IMR-90 (cell line): ENCODE data around the gene BAHD1. TPM values are rescaled to one million over a fixed set of nuclear protein-coding genes. Genes with fewer than 3 reads are reported as not detected.

Experiments
- ATAC-seq: fragments of 200-7000 bp; cut with Tn5 transposase; 2 replicates; pipeline ENCODE4 v1.9.1; 2020; ENCODE audit warnings: low read depth, mild to moderate bottlenecking, moderate library complexity
- BruUV-seq: library from RNA; stranded (reverse); fragments of 400-500 nt; replicated peaks from 2 replicates; lab custom pipeline; 2021; lab: Mats Ljungman, UMichigan
- CTCF ChIA-PET: fragments of 300-600 bp; formaldehyde crosslinking; extraction: SDS; loops from one replicate; lab custom pipeline; 2021; ENCODE audit warnings: antibody characterized with exemption; lab: Yijun Ruan, JAX
- POLR2A ChIA-PET: fragments of 300-600 bp; sonication (Branson Sonifier 250); formaldehyde crosslinking; loops from one replicate; lab custom pipeline; 2022; ENCODE audit warnings: antibody characterized with exemption; ENCODE audit not compliant: unreplicated experiment; lab: Charles Lee
- DNase-seq: peaks from one replicate; pipeline ENCODE4 v3.0.0; 2013
- H2AFZ ChIP-seq: replicated peaks from 2 replicates; pipeline ENCODE3; 2013; ENCODE audit warnings: low read length, mild to moderate bottlenecking; ENCODE audit not compliant: poor library complexity
- H2AK5ac ChIP-seq: 2 replicates; pipeline ENCODE4 v1.6.1; 2013; ENCODE audit warnings: low read depth, low read length, inconsistent platforms
- H2AK9ac ChIP-seq: replicated peaks from 2 replicates; pipeline ENCODE3; 2013; ENCODE audit warnings: mild to moderate bottlenecking, low read depth, low read length, moderate library complexity; ENCODE audit not compliant: poor library complexity
- H2BK120ac ChIP-seq: 2 replicates; pipeline ENCODE4 v1.6.1; 2013; ENCODE audit warnings: low read depth, low read length, inconsistent platforms
- H2BK15ac ChIP-seq: 3 replicates; pipeline ENCODE4 v1.6.1; 2013; ENCODE audit warnings: low read depth, low read length, inconsistent platforms
- H2BK20ac ChIP-seq: 2 replicates; pipeline ENCODE4 v1.6.1; 2013; ENCODE audit warnings: low read depth, mild to moderate bottlenecking, inconsistent platforms, low read length, moderate library complexity
- H2BK5ac ChIP-seq: 2 replicates; pipeline ENCODE4 v1.6.1; 2013; ENCODE audit warnings: mild to moderate bottlenecking, low read depth, low read length, inconsistent platforms; ENCODE audit not compliant: poor library complexity, severe bottlenecking
- H3K14ac ChIP-seq: replicated peaks from 2 replicates; pipeline ENCODE4 v1.6.1; 2013; ENCODE audit warnings: low read depth, low read length, inconsistent platforms
- H3K18ac ChIP-seq: 2 replicates; pipeline ENCODE4 v1.6.1; 2013; ENCODE audit warnings: low read depth, low read length, control low read depth
- H3K23ac ChIP-seq: 2 replicates; pipeline ENCODE4 v1.6.1; 2013; ENCODE audit warnings: low read depth, low read length, inconsistent platforms
- H3K27ac ChIP-seq: 2 replicates; pipeline ENCODE4 v1.5.1; 2013; ENCODE audit warnings: mild to moderate bottlenecking, control low read depth, low read length; ENCODE audit not compliant: insufficient read depth
- H3K27me3 ChIP-seq: 2 replicates; pipeline ENCODE4 v1.6.1; 2013; ENCODE audit warnings: low read length; ENCODE audit not compliant: control insufficient read depth, insufficient read depth
- H3K36me3 ChIP-seq: 2 replicates; pipeline ENCODE4 v1.6.1; 2013; ENCODE audit warnings: low read length, mixed read lengths; ENCODE audit not compliant: control insufficient read depth, insufficient read depth
- H3K4ac ChIP-seq: 2 replicates; pipeline ENCODE4 v1.6.1; 2013; ENCODE audit warnings: low read depth, low read length, inconsistent platforms
- H3K4me1 ChIP-seq: 2 replicates; pipeline ENCODE4 v1.6.1; 2013; ENCODE audit warnings: low read length, mixed read lengths; ENCODE audit not compliant: control insufficient read depth, insufficient read depth
- H3K4me2 ChIP-seq: 2 replicates; pipeline ENCODE4 v1.6.1; 2013; ENCODE audit warnings: low read depth, mild to moderate bottlenecking, control low read depth, low read length, moderate library complexity
- H3K4me3 ChIP-seq: 2 replicates; pipeline ENCODE4 v1.5.1; 2013; ENCODE audit warnings: low read depth, mild to moderate bottlenecking, control low read depth, low read length, moderate library complexity; ENCODE audit not compliant: insufficient read depth
- H3K56ac ChIP-seq: 2 replicates; pipeline ENCODE4 v1.6.1; 2013; ENCODE audit warnings: low read length, inconsistent platforms; ENCODE audit not compliant: insufficient read depth; ENCODE audit errors: extremely low read depth
- H3K79me1 ChIP-seq, 2 experiments: 2 replicates each; pipeline ENCODE4 v1.6.1; 2013; ENCODE audit warnings: low read length in 2 of 2, inconsistent platforms in 1 of 2, low read depth in 1 of 2
- H3K9ac ChIP-seq: 2 replicates; pipeline ENCODE4 v1.6.1; 2013; ENCODE audit warnings: low read depth, low read length, control low read depth
- H3K9me1 ChIP-seq: 2 replicates; pipeline ENCODE4 v1.6.1; 2013; ENCODE audit warnings: low read length, inconsistent platforms; ENCODE audit not compliant: insufficient read depth
- H3K9me3 ChIP-seq: 2 replicates; pipeline ENCODE4 v1.6.1; 2013; ENCODE audit warnings: low read length; ENCODE audit not compliant: control insufficient read depth, insufficient read depth
- H4K20me1 ChIP-seq: 2 replicates; pipeline ENCODE4 v1.6.1; 2013; ENCODE audit warnings: low read length, inconsistent platforms; ENCODE audit not compliant: insufficient read depth
- H4K5ac ChIP-seq: 2 replicates; pipeline ENCODE4 v1.6.1; 2013; ENCODE audit warnings: mild to moderate bottlenecking, low read depth, low read length, control low read depth
- H4K8ac ChIP-seq, 2 experiments: 2 replicates each; pipeline ENCODE4 v1.6.1; 2013; ENCODE audit warnings: low read depth in 2 of 2, low read length in 2 of 2, control low read depth in 1 of 2, inconsistent platforms in 1 of 2
- H4K91ac ChIP-seq: 2 replicates; pipeline ENCODE4 v1.6.1; 2013; ENCODE audit warnings: low read depth, low read length, inconsistent platforms; ENCODE audit not compliant: insufficient read depth
- MAZ ChIP-seq: IDR thresholded peaks from 2 replicates; pipeline ENCODE4 v1.6.1; 2012; ENCODE audit warnings: low read depth, mild to moderate bottlenecking, low read length, improper control_type of control experiment, moderate library complexity, borderline replicate concordance
- NFE2L2 ChIP-seq: fragments of 150-350 bp; IDR thresholded peaks from 2 replicates; pipeline ENCODE4 v1.6.1; 2016; ENCODE audit warnings: low read depth, mild to moderate bottlenecking, low read length
- RAD21 ChIP-seq: IDR thresholded peaks from 2 replicates; pipeline ENCODE4 v1.6.1; 2012; ENCODE audit warnings: low read length, improper control_type of control experiment
- WGBS, 2 experiments: methylation state at CpG; one replicate each; pipeline versions ENCODE4 v1.1.5 to v1.1.7; 2013; ENCODE audit warnings: missing lambda C conversion rate in 2 of 2; ENCODE audit not compliant: insufficient read length in 1 of 2; ENCODE audit errors: extremely low coverage in 2 of 2; 5-methylcytosine and 5-hydroxymethylcytosine counted together
- dilution Hi-C: fragments of 300-500 bp; cut with HindIII; formaldehyde crosslinking; loops from one replicate; pipeline ENCODE4 v1.14.3; 2018; ENCODE audit warnings: low sequenced_read_pairs; ENCODE audit not compliant: unreplicated experiment
- in situ Hi-C: fragments of 300-500 bp; cut with MboI; formaldehyde crosslinking; loops from 3 replicates; pipeline ENCODE4 v1.14.3; 2019; ENCODE audit warnings: low sequenced_read_pairs, inconsistent platforms, mixed read lengths
- intact Hi-C: fragments of 100-400 bp; cut with micrococcal nuclease; formaldehyde crosslinking; loops from 2 replicates; pipeline ENCODE4 v1.10.0; 2022
- polyA plus RNA-seq, 3 experiments: library from polyadenylated mRNA; depleted of rRNA; stranded (reverse); fragments of >200 nt; gene quantifications; 2 replicates each; pipeline ENCODE4 v1.2.3, GENCODE V29; 2012; ENCODE audit warnings: low replicate concordance in 1 of 3
- total RNA-seq: library from RNA; depleted of rRNA; stranded (reverse); fragments of >200 nt; gene quantifications from 2 replicates; pipeline ENCODE4 v1.2.3, GENCODE V29; 2012
- TF ChIP-seq, protein P1 (sequence below): fragments of 150-350 bp; IDR thresholded peaks from 2 replicates; pipeline ENCODE4 v1.6.1; 2016; ENCODE audit warnings: low read depth, mild to moderate bottlenecking, low read length, moderate library complexity, borderline replicate concordance

Gene BAHD1
- total and polyA plus RNA-seq, 2 of the 4 experiments (the other 2 are of a cell fraction), result 3.0 to 8.7 TPM

DNA sequence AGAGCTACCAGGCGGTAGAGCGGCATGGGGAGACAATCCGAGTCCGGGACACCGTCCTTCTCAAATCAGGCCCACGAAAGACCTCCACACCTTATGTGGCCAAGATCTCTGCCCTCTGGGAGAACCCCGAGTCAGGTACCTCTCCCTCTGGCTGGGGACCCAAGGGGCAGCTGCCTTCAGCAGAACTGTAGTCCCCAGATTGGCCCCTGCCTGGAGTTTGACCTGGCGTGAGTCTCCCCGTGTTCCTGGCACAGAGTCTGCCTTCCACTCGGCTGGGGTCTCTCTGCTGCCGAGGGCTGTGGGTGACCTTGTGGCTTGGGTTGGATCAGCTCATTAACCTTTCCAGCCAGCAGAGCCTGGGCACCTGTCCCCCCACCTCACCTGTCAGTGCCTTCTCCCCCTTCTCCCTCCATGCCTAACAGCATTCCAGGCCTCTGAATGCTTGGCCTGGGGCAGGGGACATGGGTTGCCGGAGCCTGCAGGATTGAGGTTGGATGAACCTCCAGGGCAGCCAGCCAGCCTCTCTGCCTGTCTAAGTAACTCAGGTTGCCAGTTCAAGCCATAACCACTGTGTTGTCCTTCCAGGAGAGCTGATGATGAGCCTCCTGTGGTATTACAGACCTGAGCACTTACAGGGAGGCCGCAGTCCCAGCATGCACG is 23.3 kb downstream of the BAHD1 start:
- Histone ChIP-seq H2BK20ac (no peak overlapping the region), H3K14ac (no peak overlapping the region), H3K79me1 (peaks cover 8 to 31% of the 10 kb centered on the region in 2 experiments; a peak in 3 of 4 replicates), H2AK5ac (no peak overlapping the region), H2AK9ac (no peak overlapping the region), H2BK5ac (no peak overlapping the region), H3K9me3 (no peaks in the 10 kb centered on the region), H3K56ac (no peak overlapping the region), H4K5ac (no peak overlapping the region), H3K9ac (no peak overlapping the region), H3K27ac (no peak overlapping the region), H3K4ac (no peak overlapping the region), H4K91ac (no peak overlapping the region), H4K20me1 (peaks cover 25% of the 10 kb centered on the region; the same call in 1 of the 2 replicates), H3K4me1 (no peaks in the 10 kb centered on the region), H3K4me3 (no peak overlapping the region), H3K27me3 (no peaks in the 10 kb centered on the region), H2BK120ac (no peak overlapping the region), H3K4me2 (no peak overlapping the region), H3K18ac (no peak overlapping the region), H2AFZ (no peak overlapping the region), H3K23ac (no peak overlapping the region), H2BK15ac (no peak overlapping the region), H3K36me3 (peaks cover 50% of the 10 kb centered on the region), H4K8ac (no peak overlapping the region), H3K9me1 (no peaks in the 10 kb centered on the region; the same call in 1 of the 2 replicates)
- ATAC-seq (no peak), DNase-seq (no peak)
- dilution Hi-C loops, result no loop called here
- POLR2A ChIA-PET, result no interaction called here
- WGBS, 2 experiments, result 100% methylated on average over 1 of the region's 14 CpGs; no CpG with 5 or more reads in 1 of the 2 experiments
- in situ Hi-C loops, result no loop called here
- TF ChIP-seq, protein P1, sequence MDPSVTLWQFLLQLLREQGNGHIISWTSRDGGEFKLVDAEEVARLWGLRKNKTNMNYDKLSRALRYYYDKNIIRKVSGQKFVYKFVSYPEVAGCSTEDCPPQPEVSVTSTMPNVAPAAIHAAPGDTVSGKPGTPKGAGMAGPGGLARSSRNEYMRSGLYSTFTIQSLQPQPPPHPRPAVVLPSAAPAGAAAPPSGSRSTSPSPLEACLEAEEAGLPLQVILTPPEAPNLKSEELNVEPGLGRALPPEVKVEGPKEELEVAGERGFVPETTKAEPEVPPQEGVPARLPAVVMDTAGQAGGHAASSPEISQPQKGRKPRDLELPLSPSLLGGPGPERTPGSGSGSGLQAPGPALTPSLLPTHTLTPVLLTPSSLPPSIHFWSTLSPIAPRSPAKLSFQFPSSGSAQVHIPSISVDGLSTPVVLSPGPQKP, result no peak
- TF ChIP-seq MAZ (no peak), RAD21 (no peak), NFE2L2 (no peak)
- CTCF ChIA-PET, result interaction anchor here (0.9 kb wide), 1 partner anchor 11 kb away, joined by 3 read pairs; no protein-coding TSS in a partner anchor
- intact Hi-C loops, result no loop called here
- no TSS peak for BruUV-seq
